ENCODE data around the gene RPS6KA3.

GRCh38 chrX:20225488-20225833 is 41.2 kb downstream of the RPS6KA3 start:
- TF ChIP-seq CTCF (IDR thresholded peaks at IDR 0.05; ENCODE audit: borderline replicate concordance, extremely low read depth, low read length, poor library complexity, severe bottlenecking) (no peak), EZH2 (IDR thresholded peaks at IDR 0.05; ENCODE audit: borderline replicate concordance, low read depth, low read length, severe bottlenecking) (no peak)
